Stimulated activated CD4-positive, alpha-beta T cell treated with anti-CD3 and anti-CD28 coated beads, Interleukin-12 subunit alpha, Interleukin-12 subunit beta, amount 100 ng/mL, for 4 hours (primary cell): ENCODE measurements around the gene ASCL2.
"Not testable (repeated sequence)": the region's sequence is repeated elsewhere in the genome, so short reads cannot be mapped to it uniquely, and the experiment has no call there.

Source experiments
- DNase-seq: peaks from one replicate; pipeline ENCODE4 v3.0.0-alpha.2; 2020

The ASCL2 gene

GRCh38 chr11:2258501-2259465 lies 11.6 kb downstream of the ASCL2 start:
- no peak for DNase-seq

- no peak for DNase-seq
Measured at GRCh38 chr11:2256951-2257700, 13.3 kb downstream of the ASCL2 start.

GRCh38 chr11:2256293-2256913 lies 14.0 kb downstream of the ASCL2 start:
- DNase-seq, result no peak

- DNase-seq, result no peak
Measured at GRCh38 chr11:2252018-2252417, 18.4 kb downstream of the ASCL2 start.

GRCh38 chr11:2251138-2251537 lies 19.2 kb downstream of the ASCL2 start:
- no peak for DNase-seq

GRCh38 chr11:2250485-2250884 lies 19.9 kb downstream of the ASCL2 start:
- no peak for DNase-seq

GRCh38 chr11:2250041-2250440 lies 20.3 kb downstream of the ASCL2 start:
- no peak for DNase-seq

- DNase-seq, result no peak
Measured at GRCh38 chr11:2249189-2249916, 21.0 kb downstream of the ASCL2 start.

- no peak for DNase-seq
Measured at GRCh38 chr11:2248762-2249161, 21.6 kb downstream of the ASCL2 start.

GRCh38 chr11:2248242-2248641 lies 22.1 kb downstream of the ASCL2 start:
- DNase-seq, result no peak

- DNase-seq, result no peak
Measured at GRCh38 chr11:2247496-2247895, 22.9 kb downstream of the ASCL2 start.

- no peak for DNase-seq
Measured at GRCh38 chr11:2240834-2241233, 29.6 kb downstream of the ASCL2 start.

- DNase-seq, result no peak
Measured at GRCh38 chr11:2237457-2238238, 32.7 kb downstream of the ASCL2 start.

GRCh38 chr11:2236381-2237134 lies 33.8 kb downstream of the ASCL2 start:
- DNase-seq, result not testable (repeated sequence)

- DNase-seq, result no peak
Measured at GRCh38 chr11:2235588-2236326, 34.6 kb downstream of the ASCL2 start.

GRCh38 chr11:2234963-2235362 lies 35.4 kb downstream of the ASCL2 start:
- no peak for DNase-seq

GRCh38 chr11:2233693-2234455 lies 36.5 kb downstream of the ASCL2 start:
- no peak for DNase-seq

GRCh38 chr11:2229713-2230297 lies 40.6 kb downstream of the ASCL2 start:
- no peak for DNase-seq

- no peak for DNase-seq
Measured at GRCh38 chr11:2224254-2224653, 46.1 kb downstream of the ASCL2 start.
